Activated T-cell treated with anti-CD3 and anti-CD28 coated beads, Interleukin-2, amount 50 U/mL, for 48 hours (primary cell): ENCODE measurements around the gene CCNJL.
A peak's percentile ranks its signal among the peaks of the same experiment; 100 is the strongest.
"Not testable (repeated sequence)": the region's sequence is repeated elsewhere in the genome, so short reads cannot be mapped to it uniquely, and the experiment has no call there.

ENCODE experiments used
- DNase-seq, 2 experiments: peaks; one replicate each; pipeline ENCODE4 v3.0.0-alpha.2; 2020

The CCNJL gene

GRCh38 chr5:160312134-160312959, at the start of gene CCNJL:
CCNJL (minus strand) TSS chr5:160312564; CDS start chr5:160311923, 641 bp downstream.
- DNase-seq, result peak; percentile 23 to 27

GRCh38 chr5:160361624-160362228, 49.4 kb upstream of the CCNJL start:
- DNase-seq, result no peak

- no peak for DNase-seq
Observed at GRCh38 chr5:160360310-160360709, 47.9 kb upstream of the CCNJL start.

GRCh38 chr5:160359816-160360215, 47.5 kb upstream of the CCNJL start:
- DNase-seq, result no peak

- no peak for DNase-seq
Observed at GRCh38 chr5:160359242-160359641, 46.9 kb upstream of the CCNJL start.

- DNase-seq, result no peak
Observed at GRCh38 chr5:160357861-160358411, 45.6 kb upstream of the CCNJL start.

GRCh38 chr5:160357394-160357793, 45.0 kb upstream of the CCNJL start:
- no peak for DNase-seq

- DNase-seq, result no peak
Observed at GRCh38 chr5:160356550-160357347, 44.4 kb upstream of the CCNJL start.

- DNase-seq, result no peak
Observed at GRCh38 chr5:160354666-160355065, 42.3 kb upstream of the CCNJL start.

GRCh38 chr5:160353379-160353778, 41.0 kb upstream of the CCNJL start:
- DNase-seq, result no peak

- no peak for DNase-seq
Observed at GRCh38 chr5:160352308-160352707, 39.9 kb upstream of the CCNJL start.

- DNase-seq, result no peak
Observed at GRCh38 chr5:160349935-160350303, 37.6 kb upstream of the CCNJL start.

- no peak for DNase-seq
Observed at GRCh38 chr5:160349249-160349934, 37.0 kb upstream of the CCNJL start.

- DNase-seq, result no peak
Observed at GRCh38 chr5:160348080-160348479, 35.7 kb upstream of the CCNJL start.

- DNase-seq, result no peak
Observed at GRCh38 chr5:160347448-160347847, 35.1 kb upstream of the CCNJL start.

GRCh38 chr5:160342413-160342941, 30.1 kb upstream of the CCNJL start:
- DNase-seq, result no peak

GRCh38 chr5:160341309-160341870, 29.0 kb upstream of the CCNJL start:
- DNase-seq, result no peak

GRCh38 chr5:160340513-160340912, 28.1 kb upstream of the CCNJL start:
- not testable (repeated sequence) for DNase-seq

GRCh38 chr5:160339406-160340130, 27.2 kb upstream of the CCNJL start:
- no peak for DNase-seq

- DNase-seq, result not testable (repeated sequence)
Observed at GRCh38 chr5:160334716-160335115, 22.4 kb upstream of the CCNJL start.

GRCh38 chr5:160333721-160334120, 21.4 kb upstream of the CCNJL start:
- DNase-seq, result no peak
